Measurements from ENCODE around the gene DDHD1. TPM values are rescaled to one million over a fixed set of nuclear protein-coding genes. Genes with fewer than 3 reads are reported as not detected.
"Not testable (repeated sequence)": the region's sequence is repeated elsewhere in the genome, so short reads cannot be mapped to it uniquely, and the experiment has no call there.

DDHD1 gene
- total RNA-seq, 2 donors from 2014 or later, result 31.8 to 46.0 TPM

GRCh38 chr14:53128303-53129028 lies 24.7 kb downstream of the DDHD1 start:
- no peaks in the 10 kb centered on the region for H3K4me1 ChIP-seq (ENCODE audit: control insufficient read depth in 1 of 2, low read depth in 2 of 2)
- no peaks in the 10 kb centered on the region for H3K27me3 ChIP-seq (replicated peaks; ENCODE audit: insufficient read depth)
- TF ChIP-seq CTCF (IDR thresholded peaks at IDR 0.05), result no peak

GRCh38 chr14:53127832-53128231 lies 25.3 kb downstream of the DDHD1 start:
- no peak for DNase-seq (ENCODE audit: low spot score)

More at GRCh38 chr14:53128303-53129028, 24.7 kb downstream of the DDHD1 start:
- no peaks in the 10 kb centered on the region for H3K9me3 ChIP-seq
- ATAC-seq (ENCODE audit: insufficient number of reproducible peaks, low FRiP score, low read depth) (no peak), DNase-seq (ENCODE audit: low spot score) (no peak)
- no peaks in the 10 kb centered on the region for H3K36me3 ChIP-seq
- no peak overlapping the region for H3K27ac ChIP-seq
- no peak overlapping the region for H3K4me3 ChIP-seq

GRCh38 chr14:53127151-53127550 lies 26.0 kb downstream of the DDHD1 start:
- no peak for ATAC-seq (ENCODE audit: insufficient number of reproducible peaks, low FRiP score, low read depth)
- no peaks in the 10 kb centered on the region for H3K9me3 ChIP-seq
- peak overlapping the region; percentile 43 for H3K4me3 ChIP-seq
- TF ChIP-seq CTCF (IDR thresholded peaks at IDR 0.05), result no peak
- H3K27me3 ChIP-seq (replicated peaks; ENCODE audit: insufficient read depth), result no peaks in the 10 kb centered on the region
- no peaks in the 10 kb centered on the region for H3K4me1 ChIP-seq (ENCODE audit: control insufficient read depth in 1 of 2, low read depth in 2 of 2)
- no peak overlapping the region for H3K27ac ChIP-seq
- no peaks in the 10 kb centered on the region for H3K36me3 ChIP-seq
- no peak for DNase-seq (ENCODE audit: low spot score)

More at GRCh38 chr14:53127832-53128231, 25.3 kb downstream of the DDHD1 start:
- Histone ChIP-seq H3K9me3 (no peaks in the 10 kb centered on the region), H3K27ac (no peak overlapping the region), H3K4me3 (no peak overlapping the region), H3K4me1 (ENCODE audit: control insufficient read depth in 1 of 2, low read depth in 2 of 2) (no peaks in the 10 kb centered on the region), H3K27me3 (replicated peaks; ENCODE audit: insufficient read depth) (no peaks in the 10 kb centered on the region), H3K36me3 (no peaks in the 10 kb centered on the region)
- TF ChIP-seq CTCF (IDR thresholded peaks at IDR 0.05), result no peak
- ATAC-seq (ENCODE audit: insufficient number of reproducible peaks, low FRiP score, low read depth), result no peak

GRCh38 chr14:53126731-53127130 lies 26.4 kb downstream of the DDHD1 start:
- no peaks in the 10 kb centered on the region for H3K4me1 ChIP-seq (ENCODE audit: control insufficient read depth in 1 of 2, low read depth in 2 of 2)
- DNase-seq (ENCODE audit: low spot score) (no peak), ATAC-seq (ENCODE audit: insufficient number of reproducible peaks, low FRiP score, low read depth) (no peak)
- no peak for TF ChIP-seq CTCF (IDR thresholded peaks at IDR 0.05)
- H3K9me3 ChIP-seq, result no peaks in the 10 kb centered on the region
- H3K27me3 ChIP-seq (replicated peaks; ENCODE audit: insufficient read depth), result no peaks in the 10 kb centered on the region
- no peaks in the 10 kb centered on the region for H3K36me3 ChIP-seq
- no peak overlapping the region for H3K27ac ChIP-seq
- H3K4me3 ChIP-seq, result peak overlapping the region; percentile 43

GRCh38 chr14:53124786-53125185 lies 28.3 kb downstream of the DDHD1 start:
- TF ChIP-seq CTCF (IDR thresholded peaks at IDR 0.05), result no peak
- H3K9me3 ChIP-seq, result peaks cover 3% of the 10 kb centered on the region
- DNase-seq (ENCODE audit: low spot score) (no peak), ATAC-seq (ENCODE audit: insufficient number of reproducible peaks, low FRiP score, low read depth) (no peak)
- H3K4me3 ChIP-seq, result no peak overlapping the region
- H3K36me3 ChIP-seq, result no peaks in the 10 kb centered on the region
- no peak overlapping the region for H3K27ac ChIP-seq
- H3K27me3 ChIP-seq (replicated peaks; ENCODE audit: insufficient read depth), result no peaks in the 10 kb centered on the region
- H3K4me1 ChIP-seq (ENCODE audit: control insufficient read depth in 1 of 2, low read depth in 2 of 2), result no peaks in the 10 kb centered on the region

GRCh38 chr14:53121419-53121818 lies 31.7 kb downstream of the DDHD1 start:
- not testable (repeated sequence) for H3K4me3 ChIP-seq; H3K27me3 ChIP-seq (replicated peaks; ENCODE audit: insufficient read depth); H3K27ac ChIP-seq; DNase-seq (ENCODE audit: low spot score); ATAC-seq (ENCODE audit: insufficient number of reproducible peaks, low FRiP score, low read depth); H3K4me1 ChIP-seq (ENCODE audit: control insufficient read depth in 1 of 2, low read depth in 2 of 2); H3K36me3 ChIP-seq; H3K9me3 ChIP-seq

GRCh38 chr14:53117479-53117878 lies 35.6 kb downstream of the DDHD1 start:
- ATAC-seq (ENCODE audit: insufficient number of reproducible peaks, low FRiP score, low read depth); H3K27me3 ChIP-seq (replicated peaks; ENCODE audit: insufficient read depth): not testable (repeated sequence)

More at GRCh38 chr14:53117479-53117878, 35.6 kb downstream of the DDHD1 start:
- not testable (repeated sequence) for H3K36me3 ChIP-seq; H3K9me3 ChIP-seq; H3K4me1 ChIP-seq (ENCODE audit: control insufficient read depth in 1 of 2, low read depth in 2 of 2); H3K4me3 ChIP-seq; H3K27ac ChIP-seq; DNase-seq (ENCODE audit: low spot score)
